GM21529 (cell line): ENCODE measurements around the gene HIF1A.
"Not testable (repeated sequence)": the region's sequence is repeated elsewhere in the genome, so short reads cannot be mapped to it uniquely, and the experiment has no call there.

ENCODE experiments used
- ATAC-seq: cut with Tn5 transposase; IDR thresholded peaks from one replicate; pipeline ENCODE4 v1.9.1; 2021; ENCODE audit not compliant: unreplicated experiment

HIF1A gene

DNA sequence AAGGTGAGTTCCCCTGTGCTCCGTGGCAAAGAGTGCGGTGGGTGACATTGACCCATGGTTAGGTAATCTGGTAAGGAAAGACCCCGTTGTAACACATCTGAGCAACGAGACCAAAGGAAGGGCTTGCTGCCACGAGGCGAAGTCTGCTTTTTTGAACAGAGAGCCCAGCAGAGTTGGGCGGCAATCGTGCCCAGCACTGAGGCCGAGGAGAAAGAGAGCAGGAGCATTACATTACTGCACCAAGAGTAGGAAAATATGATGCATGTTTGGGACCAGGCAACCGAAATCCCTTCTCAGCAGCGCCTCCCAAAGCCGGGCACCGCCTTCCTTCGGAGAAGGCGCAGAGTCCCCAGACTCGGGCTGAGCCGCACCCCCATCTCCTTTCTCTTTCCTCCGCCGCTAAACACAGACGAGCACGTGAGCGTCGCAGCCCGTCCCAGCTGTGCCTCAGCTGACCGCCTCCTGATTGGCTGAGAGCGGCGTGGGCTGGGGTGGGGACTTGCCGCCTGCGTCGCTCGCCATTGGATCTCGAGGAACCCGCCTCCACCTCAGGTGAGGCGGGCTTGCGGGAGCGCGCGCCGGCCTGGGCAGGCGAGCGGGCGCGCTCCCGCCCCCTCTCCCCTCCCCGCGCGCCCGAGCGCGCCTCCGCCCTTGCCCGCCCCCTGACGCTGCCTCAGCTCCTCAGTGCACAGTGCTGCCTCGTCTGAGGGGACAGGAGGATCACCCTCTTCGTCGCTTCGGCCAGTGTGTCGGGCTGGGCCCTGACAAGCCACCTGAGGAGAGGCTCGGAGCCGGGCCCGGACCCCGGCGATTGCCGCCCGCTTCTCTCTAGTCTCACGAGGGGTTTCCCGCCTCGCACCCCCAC, at the start of gene HIF1A:
Gene HIF1A (plus strand): TSS at position 684 of the 865 bp plus-strand sequence. CDS start 292 bp downstream, outside the sequence.
- peak; percentile 87 for ATAC-seq

DNA sequence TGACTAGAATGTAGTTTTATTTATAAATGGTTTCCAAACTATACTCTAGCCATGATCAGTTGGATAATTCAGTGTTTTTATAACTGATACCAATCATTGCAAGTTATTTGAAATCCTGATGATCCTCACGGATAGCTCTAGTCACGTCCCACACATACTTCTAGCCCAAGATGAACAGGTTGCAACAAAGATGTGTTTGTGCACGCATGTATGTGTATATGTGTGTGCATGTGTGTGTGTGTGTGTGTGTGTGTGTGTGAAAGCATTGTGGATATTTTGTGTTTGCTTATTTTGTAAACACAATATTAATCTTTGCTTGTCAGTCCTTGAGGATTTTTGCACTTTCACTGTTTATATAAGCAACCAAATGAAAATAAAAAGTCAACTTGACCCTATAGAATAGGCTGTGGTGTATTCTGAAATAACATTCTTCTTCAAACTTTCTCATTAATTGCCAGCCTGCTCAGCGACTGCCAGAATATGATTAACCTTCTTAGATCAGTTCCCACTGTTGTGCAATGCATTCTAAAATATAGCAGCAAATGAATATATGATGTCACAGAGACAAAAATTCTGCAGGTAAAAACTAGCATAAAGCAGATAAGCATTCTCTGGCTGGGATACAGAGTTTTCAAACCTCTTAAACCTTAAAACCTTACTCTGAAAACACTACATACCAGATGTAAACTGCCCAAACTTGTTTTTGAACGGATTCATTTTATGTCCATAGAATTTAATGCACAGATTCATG, 48.8 kb upstream of the HIF1A start:
- ATAC-seq, result no peak

- no peak for ATAC-seq
Measured at GRCh38 chr14:61647704-61648103, 47.6 kb upstream of the HIF1A start.

DNA sequence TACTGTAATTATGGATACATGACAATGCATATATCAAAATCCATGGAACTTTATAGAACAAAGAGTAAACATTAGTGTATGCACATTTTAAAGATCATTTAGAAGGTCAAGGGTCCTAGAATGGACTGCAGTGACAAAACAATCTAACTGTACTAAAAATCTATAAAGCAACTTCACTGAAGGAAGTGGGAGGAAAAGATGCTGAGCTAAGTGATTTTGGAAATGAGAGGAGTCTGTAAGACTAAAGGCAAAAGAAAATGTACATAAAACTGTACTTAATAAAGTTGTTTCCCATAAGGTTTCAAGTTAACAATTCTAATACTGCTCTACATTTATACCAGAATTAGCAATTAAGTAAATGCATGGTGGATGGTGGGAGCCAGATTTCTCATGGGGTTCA, 46.9 kb upstream of the HIF1A start:
- ATAC-seq, result no peak

DNA sequence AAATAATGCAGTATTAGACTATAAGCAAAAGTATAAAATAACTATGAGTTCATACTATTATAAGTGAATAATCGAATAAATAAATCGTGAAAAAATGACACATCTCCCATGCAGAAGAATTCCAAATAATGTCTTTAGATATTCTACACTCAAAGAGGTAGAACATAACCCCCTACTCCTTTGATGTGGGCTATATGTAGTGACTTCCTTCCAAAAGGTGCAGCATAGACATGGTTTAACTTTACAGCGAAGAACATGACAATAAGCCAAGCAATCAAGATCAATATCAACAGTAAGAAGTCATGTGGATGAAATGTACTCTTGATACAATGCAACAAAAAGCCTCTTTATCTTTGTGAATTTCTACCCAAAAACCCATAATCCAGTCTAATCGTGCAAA, 46.0 kb upstream of the HIF1A start:
- no peak for ATAC-seq

- ATAC-seq, result no peak
Measured at GRCh38 chr14:61651355-61651754, 44.0 kb upstream of the HIF1A start.

DNA sequence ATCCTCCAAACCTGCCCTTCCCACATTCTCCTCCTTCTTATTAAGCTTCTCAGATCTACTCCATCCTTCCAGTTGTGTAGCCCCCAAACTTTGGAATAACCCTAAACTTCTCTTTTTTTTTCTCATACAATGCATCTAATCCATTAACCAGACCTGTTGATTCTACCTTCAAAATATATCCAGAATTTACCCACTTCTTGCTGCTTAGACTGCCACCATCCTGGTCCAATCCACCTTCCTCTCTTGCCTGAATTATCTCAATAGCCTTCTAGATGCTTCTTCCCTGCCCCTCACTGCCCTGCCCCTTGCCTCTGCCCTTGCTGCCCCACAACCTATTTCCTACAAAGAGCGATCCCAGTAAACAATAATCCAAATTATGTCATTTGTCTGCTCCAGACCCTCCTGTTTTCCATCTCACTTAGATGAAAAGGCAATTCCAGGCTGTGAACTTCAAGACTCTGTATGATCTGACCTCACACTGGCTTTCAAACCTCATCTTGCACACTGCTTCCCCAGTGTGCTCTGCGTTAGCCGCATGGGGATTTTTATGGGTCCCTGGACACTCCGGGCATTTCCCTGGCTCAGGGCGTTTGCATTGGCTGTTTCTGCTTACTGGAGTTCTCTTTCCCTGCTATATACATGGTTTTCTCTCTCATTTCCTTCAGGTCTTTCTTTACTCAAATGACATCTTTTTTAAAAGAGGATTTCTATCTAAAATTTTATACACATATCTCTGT, 42.6 kb upstream of the HIF1A start:
- no peak for ATAC-seq

GRCh38 chr14:61653507-61653906, 41.8 kb upstream of the HIF1A start:
- ATAC-seq, result no peak

- ATAC-seq, result no peak
Measured at GRCh38 chr14:61654026-61654425, 41.3 kb upstream of the HIF1A start.

- no peak for ATAC-seq
Measured at GRCh38 chr14:61655777-61656176, 39.5 kb upstream of the HIF1A start.

DNA sequence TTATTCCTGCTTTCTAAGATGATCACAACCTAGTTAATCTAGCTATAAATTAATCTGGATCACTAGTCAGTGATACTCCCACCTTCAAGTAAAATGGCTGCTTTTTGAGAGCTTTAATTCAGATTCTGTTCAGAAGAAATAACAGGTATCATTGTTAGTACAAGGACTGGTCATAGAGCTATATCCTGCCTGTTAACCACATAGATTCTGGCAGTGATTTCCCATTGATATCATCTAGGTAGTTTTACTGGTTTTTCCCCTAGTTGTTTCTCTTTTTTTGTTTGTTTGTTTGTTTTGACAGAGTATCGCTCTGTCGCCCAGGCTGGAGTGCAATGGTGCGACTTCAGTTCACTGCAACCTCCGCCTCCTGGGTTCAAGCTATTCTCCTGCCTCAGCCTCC, 39.0 kb upstream of the HIF1A start:
- no peak for ATAC-seq

GRCh38 chr14:61658111-61658510, 37.2 kb upstream of the HIF1A start:
- ATAC-seq, result not testable (repeated sequence)

DNA sequence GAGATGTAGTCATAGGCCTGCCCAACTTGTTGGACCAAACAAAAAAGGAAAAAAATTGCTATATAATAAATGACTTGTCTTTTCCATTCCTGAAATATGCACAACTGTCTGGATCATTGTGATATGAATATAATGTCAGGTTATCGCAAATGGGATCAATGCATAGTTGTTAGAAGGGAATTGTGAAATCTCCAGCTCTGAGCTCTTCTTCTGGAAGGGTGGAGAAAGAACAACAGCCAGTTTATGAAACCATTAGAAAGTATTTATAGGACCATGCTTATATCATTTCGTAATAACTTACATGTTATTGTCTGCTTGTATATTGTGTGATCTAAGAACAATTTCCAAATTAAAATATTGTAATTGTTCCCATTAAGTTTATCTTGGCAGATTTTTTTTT, 35.7 kb upstream of the HIF1A start:
- ATAC-seq, result no peak

- ATAC-seq, result peak; percentile 41
Measured at GRCh38 chr14:61661471-61662400, 33.6 kb upstream of the HIF1A start.

GRCh38 chr14:61662437-61663311, 32.6 kb upstream of the HIF1A start:
- ATAC-seq, result peak; percentile 82

GRCh38 chr14:61663312-61663979, 31.9 kb upstream of the HIF1A start:
- ATAC-seq, result no peak

DNA sequence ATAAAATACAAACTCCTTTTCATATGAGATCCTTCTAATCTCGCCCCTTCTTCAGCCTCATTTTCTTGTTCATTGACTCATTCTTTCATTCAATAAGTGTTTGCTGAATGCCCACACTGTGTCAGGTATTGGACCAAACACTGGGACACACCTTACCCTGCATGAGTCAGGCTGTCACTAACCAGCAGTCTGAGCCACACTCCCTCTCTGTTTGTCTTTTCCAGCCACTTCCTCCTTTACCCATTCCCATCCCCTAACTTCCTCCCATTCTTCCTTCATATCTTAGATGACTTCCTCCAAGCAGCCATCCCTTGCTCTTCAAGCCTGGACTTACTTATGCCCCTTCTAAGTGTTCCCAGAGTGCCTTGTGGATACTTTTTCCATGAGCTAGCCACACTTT, 27.0 kb upstream of the HIF1A start:
- ATAC-seq, result no peak

GRCh38 chr14:61670576-61670975, 24.7 kb upstream of the HIF1A start:
- no peak for ATAC-seq

DNA sequence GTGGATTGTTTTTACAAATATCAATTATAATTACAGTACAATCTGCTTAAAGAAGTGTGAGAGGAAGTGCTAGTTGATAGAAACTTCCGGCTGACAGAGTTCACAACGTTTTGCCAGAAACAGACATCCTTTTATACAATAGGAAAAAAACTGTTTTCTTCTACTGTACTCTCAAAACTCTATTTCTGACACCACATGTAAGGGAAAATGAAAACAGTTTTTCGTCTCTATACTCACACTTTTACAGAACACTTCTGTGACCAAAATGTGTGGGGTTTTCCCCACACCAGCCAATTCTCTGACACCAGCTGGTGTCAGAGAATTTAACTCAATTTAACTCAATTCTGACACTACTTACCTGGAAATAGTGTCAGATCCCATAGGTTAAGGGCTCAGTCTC, 24.2 kb upstream of the HIF1A start:
- ATAC-seq, result peak; percentile 93
